GM12801 (cell line): Measurements from ENCODE around the gene TADA3.

Experiments
- TF ChIP-seq, protein P1 (sequence below): IDR thresholded peaks from one replicate; pipeline ENCODE4 v1.5.1; 2011; ENCODE audit warnings: control low read depth; ENCODE audit not compliant: insufficient read length; ENCODE audit errors: extremely low read depth

TADA3 gene

GRCh38 chr3:9800529-9800928 lies 8.3 kb upstream of the TADA3 start:
- TF ChIP-seq, protein P1, sequence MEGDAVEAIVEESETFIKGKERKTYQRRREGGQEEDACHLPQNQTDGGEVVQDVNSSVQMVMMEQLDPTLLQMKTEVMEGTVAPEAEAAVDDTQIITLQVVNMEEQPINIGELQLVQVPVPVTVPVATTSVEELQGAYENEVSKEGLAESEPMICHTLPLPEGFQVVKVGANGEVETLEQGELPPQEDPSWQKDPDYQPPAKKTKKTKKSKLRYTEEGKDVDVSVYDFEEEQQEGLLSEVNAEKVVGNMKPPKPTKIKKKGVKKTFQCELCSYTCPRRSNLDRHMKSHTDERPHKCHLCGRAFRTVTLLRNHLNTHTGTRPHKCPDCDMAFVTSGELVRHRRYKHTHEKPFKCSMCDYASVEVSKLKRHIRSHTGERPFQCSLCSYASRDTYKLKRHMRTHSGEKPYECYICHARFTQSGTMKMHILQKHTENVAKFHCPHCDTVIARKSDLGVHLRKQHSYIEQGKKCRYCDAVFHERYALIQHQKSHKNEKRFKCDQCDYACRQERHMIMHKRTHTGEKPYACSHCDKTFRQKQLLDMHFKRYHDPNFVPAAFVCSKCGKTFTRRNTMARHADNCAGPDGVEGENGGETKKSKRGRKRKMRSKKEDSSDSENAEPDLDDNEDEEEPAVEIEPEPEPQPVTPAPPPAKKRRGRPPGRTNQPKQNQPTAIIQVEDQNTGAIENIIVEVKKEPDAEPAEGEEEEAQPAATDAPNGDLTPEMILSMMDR: no peak

GRCh38 chr3:9797196-9797945 lies 5.1 kb upstream of the TADA3 start:
- TF ChIP-seq, protein P1: no peak

- TF ChIP-seq, protein P1: no peak
Observed at GRCh38 chr3:9795207-9795606, 2.9 kb upstream of the TADA3 start.

GRCh38 chr3:9794400-9794799 lies 2.1 kb upstream of the TADA3 start:
- TF ChIP-seq, protein P1: no peak

GRCh38 chr3:9793161-9793781 lies 998 bp upstream of the TADA3 start:
- TF ChIP-seq, protein P1: no peak

- TF ChIP-seq, protein P1: no peak
Observed at GRCh38 chr3:9791790-9792404, 376 bp downstream of the TADA3 start.

DNA sequence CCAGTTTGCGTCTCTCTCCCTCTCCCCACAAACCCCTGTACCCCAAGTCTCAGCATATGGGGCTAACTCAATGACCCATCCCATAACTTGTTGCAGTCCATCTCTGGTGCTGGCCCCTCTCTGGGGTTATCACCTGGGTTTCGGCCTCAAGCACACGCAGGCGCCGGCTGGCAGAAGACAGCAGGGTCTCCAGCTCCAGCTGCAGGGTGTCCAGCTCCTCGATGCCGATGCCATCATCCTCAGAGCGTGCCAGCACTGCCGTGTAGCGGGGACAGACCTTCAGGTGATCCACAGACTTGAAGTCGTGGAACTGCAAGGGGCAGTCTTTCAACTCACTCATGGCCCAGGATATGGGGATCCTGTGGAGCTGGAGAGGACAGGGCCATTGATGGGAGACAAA lies 1.1 kb downstream of the TADA3 start:
- TF ChIP-seq, protein P1: no peak
